ENCODE data around the gene FBXO42. TPM values are rescaled to one million over a fixed set of nuclear protein-coding genes. Genes with fewer than 3 reads are reported as not detected.

FBXO42 gene
- total and polyA plus RNA-seq, 8 donors = 7.4 to 11.9 (median 9.7) TPM

DNA sequence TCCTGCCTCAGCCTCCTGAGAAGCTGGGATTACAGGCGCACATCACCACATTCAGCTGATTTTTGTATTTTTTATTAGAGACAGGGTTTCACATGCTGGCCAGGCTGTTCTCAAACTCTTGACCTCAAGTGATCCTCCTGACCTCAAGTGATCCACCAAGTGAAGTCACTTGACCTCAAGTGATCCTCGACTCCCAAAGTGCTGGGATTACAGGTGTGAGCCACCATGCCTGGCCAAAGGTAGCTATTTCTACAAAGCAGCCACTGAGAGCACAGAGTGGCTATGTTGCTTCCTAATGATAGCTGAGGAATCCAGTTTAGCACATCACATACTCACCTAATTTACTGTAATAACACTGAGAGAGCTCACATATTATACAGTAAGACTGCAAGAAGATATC, 70.5 kb downstream of the FBXO42 start:
- WGBS, 2 donors = 89 to 97% methylated on average over 2 of the region's 2 CpGs
- Histone ChIP-seq H3K9me3 (no peaks in the 10 kb centered on the region), H3K4me1 (no peaks in the 10 kb centered on the region), H3K27me3 (no peaks in the 10 kb centered on the region), H3K36me3 (no peaks in the 10 kb centered on the region), H3K27ac (no peak overlapping the region), H3K4me3 (no peak overlapping the region)
- ATAC-seq (no peak), FAIRE-seq (no peak), DNase-seq (no peak)
- intact Hi-C loops (cut with DNase I) = no loop called here
- TF ChIP-seq, protein P1, sequence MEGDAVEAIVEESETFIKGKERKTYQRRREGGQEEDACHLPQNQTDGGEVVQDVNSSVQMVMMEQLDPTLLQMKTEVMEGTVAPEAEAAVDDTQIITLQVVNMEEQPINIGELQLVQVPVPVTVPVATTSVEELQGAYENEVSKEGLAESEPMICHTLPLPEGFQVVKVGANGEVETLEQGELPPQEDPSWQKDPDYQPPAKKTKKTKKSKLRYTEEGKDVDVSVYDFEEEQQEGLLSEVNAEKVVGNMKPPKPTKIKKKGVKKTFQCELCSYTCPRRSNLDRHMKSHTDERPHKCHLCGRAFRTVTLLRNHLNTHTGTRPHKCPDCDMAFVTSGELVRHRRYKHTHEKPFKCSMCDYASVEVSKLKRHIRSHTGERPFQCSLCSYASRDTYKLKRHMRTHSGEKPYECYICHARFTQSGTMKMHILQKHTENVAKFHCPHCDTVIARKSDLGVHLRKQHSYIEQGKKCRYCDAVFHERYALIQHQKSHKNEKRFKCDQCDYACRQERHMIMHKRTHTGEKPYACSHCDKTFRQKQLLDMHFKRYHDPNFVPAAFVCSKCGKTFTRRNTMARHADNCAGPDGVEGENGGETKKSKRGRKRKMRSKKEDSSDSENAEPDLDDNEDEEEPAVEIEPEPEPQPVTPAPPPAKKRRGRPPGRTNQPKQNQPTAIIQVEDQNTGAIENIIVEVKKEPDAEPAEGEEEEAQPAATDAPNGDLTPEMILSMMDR (IDR thresholded peaks at IDR 0.05) = no peak

DNA sequence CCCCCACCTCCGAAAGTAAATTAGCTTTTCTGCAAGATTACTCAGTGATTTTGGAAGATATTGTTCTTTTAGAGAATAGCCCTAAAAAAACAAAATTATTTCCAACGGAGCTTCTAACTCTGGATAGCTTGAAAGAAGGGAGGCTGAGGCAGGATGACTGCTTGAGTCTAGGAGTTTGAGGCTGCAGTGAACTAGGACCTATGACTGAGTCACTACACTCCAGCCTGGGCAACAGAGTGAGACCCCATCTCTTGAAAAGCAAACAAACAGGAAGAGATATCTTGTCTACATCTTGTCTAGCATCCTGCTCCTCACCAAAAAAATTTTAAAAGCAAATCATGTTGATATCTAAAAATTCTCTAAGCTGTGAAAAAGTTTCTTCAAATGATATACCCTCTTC, 73.1 kb downstream of the FBXO42 start:
- Histone ChIP-seq H3K27ac (no peak overlapping the region), H3K9me3 (no peaks in the 10 kb centered on the region), H3K4me1 (no peaks in the 10 kb centered on the region), H3K36me3 (no peaks in the 10 kb centered on the region), H3K4me3 (no peak overlapping the region), H3K27me3 (no peaks in the 10 kb centered on the region)
- TF ChIP-seq, protein P1 (IDR thresholded peaks at IDR 0.05) = no peak
- ATAC-seq (no peak), DNase-seq (no peak), FAIRE-seq (no peak)
- intact Hi-C loops (cut with DNase I) = no loop called here
- WGBS, 2 donors = 81 to 84% methylated on average over 2 of the region's 2 CpGs

DNA sequence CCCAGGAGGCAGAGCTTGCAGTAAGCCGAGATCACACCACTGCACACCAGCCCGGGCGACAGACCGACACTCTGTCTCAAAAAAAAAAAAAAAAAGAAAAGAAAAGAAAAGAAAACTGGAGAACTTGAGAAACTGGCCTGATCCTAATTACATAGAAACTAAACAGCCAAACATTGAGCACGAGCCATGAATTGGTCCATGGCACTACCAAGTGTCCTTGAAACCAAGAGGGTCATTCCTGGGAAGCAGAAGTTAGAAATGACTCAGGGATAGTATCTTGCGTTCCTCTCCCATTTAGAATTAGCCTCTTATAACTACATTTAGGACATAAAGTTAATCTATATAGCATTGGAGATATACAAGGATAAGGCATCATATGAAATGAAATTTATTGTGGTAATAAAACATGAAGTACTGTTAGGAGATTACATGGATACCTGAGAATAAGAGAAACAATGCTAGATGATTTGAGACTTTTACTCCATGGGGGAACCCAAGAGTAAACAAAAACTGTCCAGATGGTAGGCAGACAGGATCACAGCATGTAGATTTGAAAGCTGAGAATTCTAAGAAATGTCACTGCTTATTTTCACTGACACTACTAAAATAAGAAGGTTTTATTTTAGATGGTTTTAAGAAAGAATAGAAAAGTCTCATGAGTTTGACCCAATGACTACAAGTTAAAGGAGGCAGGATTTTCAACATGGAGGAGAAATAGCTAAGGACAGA, 75.8 kb downstream of the FBXO42 start:
- intact Hi-C loops (cut with DNase I) = no loop called here
- DNase-seq (no peak), FAIRE-seq (no peak), ATAC-seq (no peak)
- Histone ChIP-seq H3K27me3 (no peaks in the 10 kb centered on the region), H3K4me1 (no peaks in the 10 kb centered on the region), H3K36me3 (no peaks in the 10 kb centered on the region), H3K4me3 (no peak overlapping the region), H3K9me3 (no peaks in the 10 kb centered on the region), H3K27ac (no peak overlapping the region)
- TF ChIP-seq, protein P1 (IDR thresholded peaks at IDR 0.05) = no peak
- 84 to 91% methylated on average over 6 of the region's 6 CpGs for WGBS, 2 donors

DNA sequence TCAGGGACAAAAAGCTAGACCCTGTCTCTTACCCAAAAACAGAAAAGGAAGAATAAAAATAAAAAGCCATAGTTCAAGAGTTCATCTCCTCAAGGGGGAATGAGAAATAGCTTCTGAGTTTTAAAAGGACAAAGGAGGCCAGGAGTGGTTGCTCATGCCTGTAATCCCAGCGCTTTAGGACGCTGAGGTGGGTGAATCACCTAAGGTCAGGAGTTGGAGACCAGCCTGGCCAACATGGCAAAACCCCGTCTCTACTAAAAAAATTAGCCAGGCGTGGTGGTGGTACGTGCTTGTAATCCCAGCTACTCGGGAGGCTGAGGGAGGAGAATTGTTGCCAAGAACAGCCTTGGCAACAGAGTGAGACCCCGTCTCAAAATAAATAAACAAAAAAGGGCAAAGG, 76.7 kb downstream of the FBXO42 start:
- H3K27me3 ChIP-seq = no peaks in the 10 kb centered on the region
- no peaks in the 10 kb centered on the region for H3K4me1 ChIP-seq
- H3K4me3 ChIP-seq = no peak overlapping the region
- H3K36me3 ChIP-seq = no peaks in the 10 kb centered on the region
- TF ChIP-seq, protein P1 (IDR thresholded peaks at IDR 0.05) = no peak
- WGBS, 2 donors = 83 to 91% methylated on average over 7 of the region's 7 CpGs
- FAIRE-seq = no peak
- intact Hi-C loops (cut with DNase I) = no loop called here
- no peak for ATAC-seq
- H3K9me3 ChIP-seq = no peaks in the 10 kb centered on the region
- H3K27ac ChIP-seq = no peak overlapping the region
- DNase-seq = no peak

DNA sequence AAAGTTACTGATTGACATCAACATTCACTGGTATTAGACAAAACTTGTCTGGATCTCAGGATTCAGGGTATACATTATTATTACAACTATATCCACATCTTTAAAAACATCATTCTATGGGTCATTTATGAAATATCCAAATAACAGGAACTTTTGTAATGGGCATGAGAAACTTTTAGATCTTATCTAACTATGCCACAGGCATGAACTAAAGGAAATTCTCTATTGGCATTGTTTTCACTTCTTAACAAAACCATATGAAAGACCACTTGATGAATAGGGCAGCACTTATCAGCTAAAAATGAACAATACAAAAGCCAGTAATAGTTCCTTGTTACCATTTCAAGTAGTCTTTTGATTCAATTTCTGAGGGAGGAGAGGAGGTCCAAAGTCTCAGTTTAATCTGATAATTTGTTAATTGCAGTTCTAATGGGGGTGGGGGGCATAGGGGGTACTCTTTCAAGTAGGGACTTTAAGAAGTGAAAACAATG, 84.5 kb downstream of the FBXO42 start:
- intact Hi-C loops (cut with DNase I) = loop anchor here in 1 of 3 donors (10.0 kb wide), 1 partner anchor 77 kb away; no protein-coding TSS in a partner anchor
- Histone ChIP-seq H3K9me3 (no peaks in the 10 kb centered on the region), H3K27me3 (no peaks in the 10 kb centered on the region), H3K4me1 (peaks cover 0 to 11% (median 4%) of the 10 kb centered on the region in 3 donors), H3K36me3 (no peaks in the 10 kb centered on the region), H3K27ac (no peak overlapping the region), H3K4me3 (no peak overlapping the region)
- DNase-seq (no peak), ATAC-seq (no peak), FAIRE-seq (no peak)
- TF ChIP-seq, protein P1 (IDR thresholded peaks at IDR 0.05) = no peak

Data from pancreas (tissue), 10 donors.